ENCODE measurements around the gene RPH3AL.
"Not testable (repeated sequence)": the region's sequence is repeated elsewhere in the genome, so short reads cannot be mapped to it uniquely, and the experiment has no call there.

RPH3AL gene

DNA sequence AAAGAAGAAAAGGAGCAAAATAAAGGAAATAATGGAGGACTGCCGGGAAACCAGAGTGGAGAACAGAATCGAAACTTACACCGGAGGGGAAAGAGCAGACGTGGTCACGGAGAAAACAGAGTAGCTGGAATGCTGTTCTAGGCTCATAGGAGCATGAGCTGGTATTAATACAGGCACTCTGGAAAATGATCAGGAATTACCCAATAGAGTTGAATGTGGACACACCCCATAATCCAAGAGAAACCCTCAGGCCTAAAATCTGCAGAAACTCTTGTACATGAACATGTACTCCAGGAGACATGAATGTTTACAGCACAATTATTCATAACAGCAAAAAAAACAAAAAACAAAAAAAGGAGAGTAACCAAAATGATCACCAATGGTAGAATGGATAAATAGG is 77.7 kb downstream of the RPH3AL start:
- Histone ChIP-seq H3K9ac (ENCODE audit: low read depth in 1 of 2, low read length in 2 of 2) (no peak overlapping the region), H3K27me3 (ENCODE audit: control insufficient read depth in 1 of 2, insufficient read depth in 2 of 2, low read length in 2 of 2) (no peaks in the 10 kb centered on the region), H3K9me3 (ENCODE audit: control insufficient read depth in 1 of 2, low read length in 2 of 2) (no peaks in the 10 kb centered on the region), H3K4me1 (ENCODE audit: control insufficient read depth in 1 of 2, insufficient read depth in 2 of 2, low read length in 2 of 2) (no peaks in the 10 kb centered on the region), H3K36me3 (ENCODE audit: control insufficient read depth in 1 of 2, insufficient read depth in 2 of 2, low read length in 2 of 2) (no peaks in the 10 kb centered on the region), H3K4me3 (ENCODE audit: low read depth in 1 of 2, low read length in 2 of 2) (no peak overlapping the region), H3K27ac (ENCODE audit: low read depth, low read length) (no peak overlapping the region)

DNA sequence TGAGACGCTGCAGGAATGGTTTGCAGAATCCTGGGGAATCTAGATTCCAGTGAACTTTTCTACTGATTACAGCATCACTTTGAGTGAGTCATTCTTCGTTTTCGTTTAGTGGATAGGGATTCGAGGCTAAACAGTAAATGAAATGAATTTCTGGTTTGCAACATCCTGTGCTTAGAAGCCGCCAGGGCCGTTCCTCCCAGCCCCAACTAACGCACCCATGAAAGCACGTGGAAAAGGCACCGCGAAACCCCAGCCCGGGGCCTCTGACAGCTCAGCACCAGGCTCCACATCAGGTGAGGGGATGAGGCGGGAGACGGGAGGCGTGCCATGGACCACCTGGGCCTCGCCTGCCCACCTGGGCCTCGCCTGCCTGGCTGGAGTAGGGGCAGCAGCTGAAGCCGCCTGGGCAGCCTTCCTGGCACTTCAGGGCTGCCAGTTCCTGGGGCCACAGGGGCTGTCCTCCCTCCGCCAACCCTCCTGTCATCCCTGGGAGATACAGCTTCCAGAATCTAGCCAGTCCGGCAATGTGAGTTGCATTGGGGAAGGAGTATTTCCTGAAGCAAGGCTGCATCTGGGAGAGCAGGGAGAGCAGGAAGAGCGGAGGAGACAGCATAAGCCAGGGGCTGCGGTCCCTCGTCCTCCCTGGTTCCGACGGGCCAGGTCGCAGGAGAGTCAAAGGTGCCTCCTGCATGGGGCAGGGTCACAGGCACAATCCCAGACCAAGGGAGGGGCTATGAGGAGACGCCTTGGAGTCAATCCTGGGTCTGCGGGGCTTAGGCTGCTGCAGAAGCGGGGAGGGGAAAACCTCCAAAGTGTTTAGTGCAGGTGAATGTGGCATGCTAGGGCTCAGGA is 78.4 kb downstream of the RPH3AL start:
- H3K9me3 ChIP-seq (ENCODE audit: control insufficient read depth in 1 of 2, low read length in 2 of 2), result no peaks in the 10 kb centered on the region
- no peaks in the 10 kb centered on the region for H3K36me3 ChIP-seq (ENCODE audit: control insufficient read depth in 1 of 2, insufficient read depth in 2 of 2, low read length in 2 of 2)
- H3K9ac ChIP-seq (ENCODE audit: low read depth in 1 of 2, low read length in 2 of 2), result no peak overlapping the region
- H3K27ac ChIP-seq (ENCODE audit: low read depth, low read length), result no peak overlapping the region
- no peak overlapping the region for H3K4me3 ChIP-seq (ENCODE audit: low read depth in 1 of 2, low read length in 2 of 2)
- no peaks in the 10 kb centered on the region for H3K27me3 ChIP-seq (ENCODE audit: control insufficient read depth in 1 of 2, insufficient read depth in 2 of 2, low read length in 2 of 2)
- no peaks in the 10 kb centered on the region for H3K4me1 ChIP-seq (ENCODE audit: control insufficient read depth in 1 of 2, insufficient read depth in 2 of 2, low read length in 2 of 2)

DNA sequence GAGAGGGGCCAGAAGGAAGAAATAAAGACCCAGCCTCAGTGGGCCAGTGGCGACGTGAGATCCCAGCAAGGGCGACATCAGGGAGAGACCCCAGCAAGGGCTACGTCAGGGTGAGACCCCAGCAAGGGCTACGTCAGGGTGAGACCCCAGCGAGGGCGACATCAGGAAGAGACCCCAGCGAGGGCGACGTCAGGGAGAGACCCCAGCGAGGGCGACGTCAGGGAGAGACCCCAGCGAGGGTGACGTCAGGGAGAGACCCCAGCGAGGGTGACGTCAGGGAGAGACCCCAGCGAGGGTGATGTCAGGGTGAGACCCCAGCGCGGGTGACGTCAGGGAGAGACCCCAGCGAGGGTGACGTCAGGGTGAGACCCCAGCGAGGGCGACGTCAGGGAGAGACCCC is 79.8 kb downstream of the RPH3AL start:
- not testable (repeated sequence) for H3K36me3 ChIP-seq (ENCODE audit: control insufficient read depth in 1 of 2, insufficient read depth in 2 of 2, low read length in 2 of 2); H3K27me3 ChIP-seq (ENCODE audit: control insufficient read depth in 1 of 2, insufficient read depth in 2 of 2, low read length in 2 of 2); H3K4me3 ChIP-seq (ENCODE audit: low read depth in 1 of 2, low read length in 2 of 2); H3K9ac ChIP-seq (ENCODE audit: low read depth in 1 of 2, low read length in 2 of 2); H3K4me1 ChIP-seq (ENCODE audit: control insufficient read depth in 1 of 2, insufficient read depth in 2 of 2, low read length in 2 of 2); H3K9me3 ChIP-seq (ENCODE audit: control insufficient read depth in 1 of 2, low read length in 2 of 2); H3K27ac ChIP-seq (ENCODE audit: low read depth, low read length)

DNA sequence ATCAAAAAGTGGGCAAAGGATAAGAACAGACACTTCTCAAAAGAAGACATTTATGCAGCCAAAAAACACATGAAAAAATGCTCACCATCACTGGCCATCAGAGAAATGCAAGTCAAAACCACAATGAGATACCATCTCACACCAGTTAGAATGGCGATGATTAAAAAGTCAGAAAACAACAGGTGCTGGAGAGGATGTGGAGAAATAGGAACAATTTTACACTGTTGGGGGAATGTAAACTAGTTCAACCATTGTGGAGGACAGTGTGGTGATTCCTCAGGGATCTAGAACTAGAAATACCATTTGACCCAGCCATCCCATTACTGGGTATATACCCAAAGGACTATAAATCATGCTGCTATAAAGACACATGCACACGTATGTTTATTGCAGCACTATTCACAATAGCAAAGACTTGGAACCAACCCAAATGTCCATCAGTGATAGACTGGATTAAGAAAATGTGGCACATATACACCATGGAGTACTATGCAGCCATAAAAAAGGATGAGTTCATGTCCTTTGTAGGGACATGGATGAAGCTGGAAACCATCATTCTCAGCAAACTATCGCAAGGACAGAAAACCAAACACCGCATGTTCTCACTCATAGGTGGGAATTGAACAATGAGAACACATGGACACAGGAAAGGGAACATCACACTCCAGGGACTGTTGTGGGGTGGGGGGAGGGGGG is 80.5 kb downstream of the RPH3AL start:
- H3K27me3 ChIP-seq (ENCODE audit: control insufficient read depth in 1 of 2, insufficient read depth in 2 of 2, low read length in 2 of 2); H3K36me3 ChIP-seq (ENCODE audit: control insufficient read depth in 1 of 2, insufficient read depth in 2 of 2, low read length in 2 of 2); H3K4me3 ChIP-seq (ENCODE audit: low read depth in 1 of 2, low read length in 2 of 2); H3K9me3 ChIP-seq (ENCODE audit: control insufficient read depth in 1 of 2, low read length in 2 of 2); H3K9ac ChIP-seq (ENCODE audit: low read depth in 1 of 2, low read length in 2 of 2); H3K27ac ChIP-seq (ENCODE audit: low read depth, low read length); H3K4me1 ChIP-seq (ENCODE audit: control insufficient read depth in 1 of 2, insufficient read depth in 2 of 2, low read length in 2 of 2): not testable (repeated sequence)

GRCh38 chr17:269616-270514 is 82.7 kb downstream of the RPH3AL start:
- no peaks in the 10 kb centered on the region for H3K27me3 ChIP-seq (ENCODE audit: control insufficient read depth in 1 of 2, insufficient read depth in 2 of 2, low read length in 2 of 2)
- no peak overlapping the region for H3K27ac ChIP-seq (ENCODE audit: low read depth, low read length)
- no peaks in the 10 kb centered on the region for H3K9me3 ChIP-seq (ENCODE audit: control insufficient read depth in 1 of 2, low read length in 2 of 2)
- peaks cover 0 to 5% of the 10 kb centered on the region in 2 donors for H3K4me1 ChIP-seq (ENCODE audit: control insufficient read depth in 1 of 2, insufficient read depth in 2 of 2, low read length in 2 of 2)
- H3K9ac ChIP-seq (ENCODE audit: low read depth in 1 of 2, low read length in 2 of 2), result no peak overlapping the region
- H3K4me3 ChIP-seq (ENCODE audit: low read depth in 1 of 2, low read length in 2 of 2), result no peak overlapping the region
- H3K36me3 ChIP-seq (ENCODE audit: control insufficient read depth in 1 of 2, insufficient read depth in 2 of 2, low read length in 2 of 2), result no peaks in the 10 kb centered on the region

GRCh38 chr17:266701-267667 is 85.6 kb downstream of the RPH3AL start:
- H3K4me1 ChIP-seq (ENCODE audit: control insufficient read depth in 1 of 2, insufficient read depth in 2 of 2, low read length in 2 of 2), result peaks cover 0 to 5% of the 10 kb centered on the region in 2 donors
- H3K4me3 ChIP-seq (ENCODE audit: low read depth in 1 of 2, low read length in 2 of 2), result no peak overlapping the region
- peak overlapping the region; percentile 17 for H3K27ac ChIP-seq (ENCODE audit: low read depth, low read length)
- H3K9me3 ChIP-seq (ENCODE audit: control insufficient read depth in 1 of 2, low read length in 2 of 2), result no peaks in the 10 kb centered on the region
- no peaks in the 10 kb centered on the region for H3K27me3 ChIP-seq (ENCODE audit: control insufficient read depth in 1 of 2, insufficient read depth in 2 of 2, low read length in 2 of 2)
- no peak overlapping the region for H3K9ac ChIP-seq (ENCODE audit: low read depth in 1 of 2, low read length in 2 of 2)
- H3K36me3 ChIP-seq (ENCODE audit: control insufficient read depth in 1 of 2, insufficient read depth in 2 of 2, low read length in 2 of 2), result peaks cover 6 to 14% of the 10 kb centered on the region in 2 donors

GRCh38 chr17:266219-266618 is 86.4 kb downstream of the RPH3AL start:
- Histone ChIP-seq H3K27me3 (ENCODE audit: control insufficient read depth in 1 of 2, insufficient read depth in 2 of 2, low read length in 2 of 2) (no peaks in the 10 kb centered on the region), H3K27ac (ENCODE audit: low read depth, low read length) (no peak overlapping the region), H3K4me1 (ENCODE audit: control insufficient read depth in 1 of 2, insufficient read depth in 2 of 2, low read length in 2 of 2) (peaks cover 0 to 5% of the 10 kb centered on the region in 2 donors), H3K9me3 (ENCODE audit: control insufficient read depth in 1 of 2, low read length in 2 of 2) (no peaks in the 10 kb centered on the region), H3K36me3 (ENCODE audit: control insufficient read depth in 1 of 2, insufficient read depth in 2 of 2, low read length in 2 of 2) (peaks cover 10 to 14% of the 10 kb centered on the region in 2 donors), H3K4me3 (ENCODE audit: low read depth in 1 of 2, low read length in 2 of 2) (no peak overlapping the region), H3K9ac (ENCODE audit: low read depth in 1 of 2, low read length in 2 of 2) (no peak overlapping the region)

DNA sequence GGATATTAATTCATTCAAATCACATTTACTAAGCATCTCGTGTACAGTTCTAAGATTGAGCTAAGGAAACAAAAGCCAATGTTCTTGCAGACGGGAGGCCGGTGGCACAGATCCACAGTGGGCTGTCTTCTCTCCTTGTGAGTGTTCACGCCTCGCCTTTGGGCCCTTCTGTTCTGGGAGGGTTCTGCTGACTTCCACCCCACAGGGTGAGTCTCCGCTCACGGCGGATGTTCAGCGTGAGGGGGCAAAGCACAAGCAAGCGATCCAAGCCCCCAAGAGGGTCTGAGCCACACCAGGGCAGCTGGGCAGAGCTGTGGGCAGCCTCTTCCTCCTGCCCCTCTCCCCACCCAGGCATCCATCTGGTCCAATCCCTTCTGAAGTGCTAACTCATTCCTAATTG is 86.9 kb downstream of the RPH3AL start:
- H3K27me3 ChIP-seq (ENCODE audit: control insufficient read depth in 1 of 2, insufficient read depth in 2 of 2, low read length in 2 of 2), result no peaks in the 10 kb centered on the region
- H3K36me3 ChIP-seq (ENCODE audit: control insufficient read depth in 1 of 2, insufficient read depth in 2 of 2, low read length in 2 of 2), result peaks cover 12 to 14% of the 10 kb centered on the region in 2 donors
- H3K4me1 ChIP-seq (ENCODE audit: control insufficient read depth in 1 of 2, insufficient read depth in 2 of 2, low read length in 2 of 2), result peaks cover 0 to 5% of the 10 kb centered on the region in 2 donors
- H3K9ac ChIP-seq (ENCODE audit: low read depth in 1 of 2, low read length in 2 of 2), result no peak overlapping the region
- H3K27ac ChIP-seq (ENCODE audit: low read depth, low read length), result no peak overlapping the region
- no peaks in the 10 kb centered on the region for H3K9me3 ChIP-seq (ENCODE audit: control insufficient read depth in 1 of 2, low read length in 2 of 2)
- H3K4me3 ChIP-seq (ENCODE audit: low read depth in 1 of 2, low read length in 2 of 2), result no peak overlapping the region

DNA sequence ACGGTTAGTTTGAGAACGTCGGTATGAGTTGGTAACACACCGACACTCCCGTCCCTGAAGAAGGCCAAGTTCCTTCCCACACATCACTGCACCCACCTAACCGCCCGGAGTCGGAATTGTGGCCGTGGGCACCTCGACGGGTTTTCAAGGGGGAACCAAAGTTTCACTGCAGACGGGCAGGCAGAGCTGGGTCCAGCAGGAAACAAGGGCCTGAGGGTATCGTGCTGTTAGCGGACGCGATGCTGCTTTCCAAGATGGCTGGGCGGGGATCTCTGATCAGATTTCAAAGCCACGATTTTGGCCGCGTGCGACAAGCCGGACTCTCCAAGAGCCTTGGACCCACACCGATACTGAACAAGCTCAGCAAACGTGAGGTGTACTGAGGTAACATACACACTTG is 88.8 kb downstream of the RPH3AL start:
- no peaks in the 10 kb centered on the region for H3K27me3 ChIP-seq (ENCODE audit: control insufficient read depth in 1 of 2, insufficient read depth in 2 of 2, low read length in 2 of 2)
- no peak overlapping the region for H3K4me3 ChIP-seq (ENCODE audit: low read depth in 1 of 2, low read length in 2 of 2)
- peaks cover 12 to 14% of the 10 kb centered on the region in 2 donors for H3K36me3 ChIP-seq (ENCODE audit: control insufficient read depth in 1 of 2, insufficient read depth in 2 of 2, low read length in 2 of 2)
- no peak overlapping the region for H3K9ac ChIP-seq (ENCODE audit: low read depth in 1 of 2, low read length in 2 of 2)
- H3K4me1 ChIP-seq (ENCODE audit: control insufficient read depth in 1 of 2, insufficient read depth in 2 of 2, low read length in 2 of 2), result peaks cover 0 to 5% of the 10 kb centered on the region in 2 donors
- H3K9me3 ChIP-seq (ENCODE audit: control insufficient read depth in 1 of 2, low read length in 2 of 2), result no peaks in the 10 kb centered on the region
- H3K27ac ChIP-seq (ENCODE audit: low read depth, low read length), result no peak overlapping the region

Data from duodenal mucosa (tissue), 2 donors.